Tibial nerve (tissue), 4 donors: ENCODE results near the gene RAB11FIP4. TPM values are rescaled to one million over a fixed set of nuclear protein-coding genes. Genes with fewer than 3 reads are reported as not detected.
A peak's percentile ranks its signal among the peaks of the same experiment; 100 is the strongest.

ENCODE experiments used
- DNase-seq, 2 donors: peaks; one replicate each; pipeline ENCODE4 v3.0.0-alpha.2; 2019; ENCODE audit warnings: low spot score in 2 of 2
- H3K27ac ChIP-seq, 4 donors: fragments of 200-600 bp; sonication (generic) in 3 of 4; one replicate each; pipeline ENCODE4 v1.5.1; 2017 to 2019; ENCODE audit warnings: mild to moderate bottlenecking in 1 of 4
- H3K27me3 ChIP-seq, 2 donors: fragments of 200-600 bp; sonication (generic) in 1 of 2; one replicate each; pipeline versions ENCODE4 v1.5.1 to v1.6.0; 2017 to 2019
- H3K36me3 ChIP-seq, 3 donors: fragments of 200-600 bp; sonication (generic); one replicate each; pipeline ENCODE4 v1.5.1; 2018 to 2019
- H3K4me1 ChIP-seq, 4 donors: fragments of 200-600 bp; sonication (generic) in 3 of 4; one replicate each; pipeline ENCODE4 v1.5.1; 2017 to 2019
- H3K4me3 ChIP-seq, 4 donors: fragments of 200-600 bp; sonication (generic) in 3 of 4; one replicate each; pipeline ENCODE4 v1.5.1; 2017 to 2019; ENCODE audit warnings: mild to moderate bottlenecking in 1 of 4, moderate library complexity in 1 of 4
- H3K9me3 ChIP-seq, 4 donors: fragments of 200-600 bp; sonication (generic) in 3 of 4; one replicate each; pipeline ENCODE4 v1.5.1; 2017 to 2019
- CTCF ChIP-seq, 5 experiments: fragments of 200-600 bp in 3 of 5; fragments of 450-650 bp in 2 of 5; sonication (generic) in 3 of 5; IDR thresholded peaks; one replicate each; pipeline ENCODE4 v1.5.1; 2016 to 2019; ENCODE audit warnings: antibody characterized with exemption in 5 of 5, mild to moderate bottlenecking in 3 of 5, moderate library complexity in 2 of 5
- EP300 ChIP-seq, 2 donors: sonication (generic); formaldehyde crosslinking; IDR thresholded peaks; one replicate each; pipeline ENCODE4 v1.6.1; 2017; ENCODE audit warnings: antibody characterized with exemption in 2 of 2, mild to moderate bottlenecking in 1 of 2
- POLR2A ChIP-seq, 2 donors: fragments of 450-650 bp; IDR thresholded peaks; one replicate each; pipeline ENCODE4 v1.6.1; 2017; ENCODE audit warnings: antibody characterized with exemption in 2 of 2, mild to moderate bottlenecking in 2 of 2, moderate library complexity in 2 of 2
- WGBS, 2 donors: methylation state at CpG; one replicate each; pipeline ENCODE4 v1.1.5; 2018; 5-methylcytosine and 5-hydroxymethylcytosine counted together
- total RNA-seq, 4 donors: library from RNA; depleted of rRNA; stranded (reverse); fragments of >200 nt; gene quantifications; one replicate each; pipeline ENCODE4 v1.1.0, GENCODE V29; 2016

Gene RAB11FIP4
- total RNA-seq, 4 donors from 2014 or later: 2.7 to 6.9 (median 4.1) TPM

- 27 to 57% methylated on average over 8 to 9 of the region's 9 CpGs for WGBS, 2 donors
- Histone ChIP-seq H3K9me3 (no peaks in the 10 kb centered on the region), H3K36me3 (no peaks in the 10 kb centered on the region), H3K4me3 (no peak overlapping the region), H3K27ac (peak overlapping the region in 1 of 4 donors; percentile 63), H3K4me1 (peaks cover 0 to 24% (median 7%) of the 10 kb centered on the region in 4 donors), H3K27me3 (no peaks in the 10 kb centered on the region)
- no peak for DNase-seq
- TF ChIP-seq POLR2A (IDR thresholded peaks at IDR 0.05) (peak in 1 of 2 donors; percentile 6), CTCF (IDR thresholded peaks at IDR 0.05) (no peak), EP300 (IDR thresholded peaks at IDR 0.05) (no peak)
These were observed 146.1 kb downstream of the RAB11FIP4 start for GRCh38 chr17:31537565-31538011.

- Histone ChIP-seq H3K9me3 (no peaks in the 10 kb centered on the region), H3K27ac (peak overlapping the region in 1 of 4 donors; percentile 63), H3K36me3 (no peaks in the 10 kb centered on the region), H3K27me3 (no peaks in the 10 kb centered on the region), H3K4me3 (no peak overlapping the region), H3K4me1 (peaks cover 0 to 21% (median 7%) of the 10 kb centered on the region in 4 donors)
- no peak for TF ChIP-seq CTCF (IDR thresholded peaks at IDR 0.05)
- no peak for TF ChIP-seq POLR2A (IDR thresholded peaks at IDR 0.05)
- no peak for TF ChIP-seq EP300 (IDR thresholded peaks at IDR 0.05)
- WGBS, 2 donors: 84 to 86% methylated on average over 5 to 7 of the region's 7 CpGs
- DNase-seq: no peak
These were observed 146.7 kb downstream of the RAB11FIP4 start for GRCh38 chr17:31538080-31538762.

- Histone ChIP-seq H3K27ac (no peak overlapping the region), H3K4me1 (peaks cover 0 to 11% (median 4%) of the 10 kb centered on the region in 4 donors), H3K9me3 (no peaks in the 10 kb centered on the region), H3K4me3 (no peak overlapping the region), H3K27me3 (no peaks in the 10 kb centered on the region), H3K36me3 (no peaks in the 10 kb centered on the region)
- WGBS, 2 donors: 89 to 92% methylated on average over 8 to 9 of the region's 9 CpGs
- TF ChIP-seq EP300 (IDR thresholded peaks at IDR 0.05) (no peak), POLR2A (IDR thresholded peaks at IDR 0.05) (no peak), CTCF (IDR thresholded peaks at IDR 0.05) (no peak)
- DNase-seq: no peak
These were observed 149.3 kb downstream of the RAB11FIP4 start for GRCh38 chr17:31540602-31541307.

- DNase-seq: no peak
- Histone ChIP-seq H3K4me1 (peaks cover 0 to 11% (median 4%) of the 10 kb centered on the region in 4 donors), H3K27ac (no peak overlapping the region), H3K27me3 (no peaks in the 10 kb centered on the region), H3K4me3 (no peak overlapping the region), H3K36me3 (no peaks in the 10 kb centered on the region), H3K9me3 (no peaks in the 10 kb centered on the region)
- WGBS, 2 donors: 74 to 76% methylated on average over 4 of the region's 5 CpGs
- no peak for TF ChIP-seq EP300 (IDR thresholded peaks at IDR 0.05)
- TF ChIP-seq CTCF (IDR thresholded peaks at IDR 0.05): no peak
- no peak for TF ChIP-seq POLR2A (IDR thresholded peaks at IDR 0.05)
These were observed 150.1 kb downstream of the RAB11FIP4 start for GRCh38 chr17:31541559-31541958.

DNA sequence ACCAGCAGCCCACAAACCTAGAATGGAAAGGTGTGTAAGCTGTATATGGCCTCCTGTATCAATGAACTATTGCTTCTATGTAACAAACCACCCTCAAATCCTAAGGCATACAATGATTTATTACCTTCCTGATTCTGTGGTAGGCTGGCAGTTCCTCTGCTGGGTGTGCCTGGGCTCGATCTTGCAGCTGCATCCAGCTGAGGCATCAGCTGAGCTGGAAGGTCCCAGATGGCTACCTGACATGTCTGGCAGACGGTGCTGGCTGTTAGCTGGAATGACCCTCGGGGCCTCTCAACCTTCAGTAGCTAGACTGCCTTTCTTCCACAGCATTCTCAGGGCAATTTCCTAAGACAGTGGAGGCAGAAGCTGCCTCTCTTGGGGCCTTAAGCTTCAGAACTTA lies 152.7 kb downstream of the RAB11FIP4 start:
- no peak for DNase-seq
- no peak for TF ChIP-seq CTCF (IDR thresholded peaks at IDR 0.05)
- no peak for TF ChIP-seq POLR2A (IDR thresholded peaks at IDR 0.05)
- TF ChIP-seq EP300 (IDR thresholded peaks at IDR 0.05): no peak
- WGBS, 2 donors: 29 to 33% methylated on average over 3 of the region's 3 CpGs
- Histone ChIP-seq H3K27ac (no peak overlapping the region), H3K27me3 (no peaks in the 10 kb centered on the region), H3K9me3 (no peaks in the 10 kb centered on the region), H3K36me3 (no peaks in the 10 kb centered on the region), H3K4me1 (peaks cover 0 to 6% (median 0%) of the 10 kb centered on the region in 4 donors), H3K4me3 (no peak overlapping the region)
